ENCODE measurements around the gene SPECC1L. TPM values are rescaled to one million over a fixed set of nuclear protein-coding genes. Genes with fewer than 3 reads are reported as not detected.

SPECC1L gene
- polyA plus RNA-seq, 4 donors, result 44.2 to 51.1 (median 48.0) TPM

DNA sequence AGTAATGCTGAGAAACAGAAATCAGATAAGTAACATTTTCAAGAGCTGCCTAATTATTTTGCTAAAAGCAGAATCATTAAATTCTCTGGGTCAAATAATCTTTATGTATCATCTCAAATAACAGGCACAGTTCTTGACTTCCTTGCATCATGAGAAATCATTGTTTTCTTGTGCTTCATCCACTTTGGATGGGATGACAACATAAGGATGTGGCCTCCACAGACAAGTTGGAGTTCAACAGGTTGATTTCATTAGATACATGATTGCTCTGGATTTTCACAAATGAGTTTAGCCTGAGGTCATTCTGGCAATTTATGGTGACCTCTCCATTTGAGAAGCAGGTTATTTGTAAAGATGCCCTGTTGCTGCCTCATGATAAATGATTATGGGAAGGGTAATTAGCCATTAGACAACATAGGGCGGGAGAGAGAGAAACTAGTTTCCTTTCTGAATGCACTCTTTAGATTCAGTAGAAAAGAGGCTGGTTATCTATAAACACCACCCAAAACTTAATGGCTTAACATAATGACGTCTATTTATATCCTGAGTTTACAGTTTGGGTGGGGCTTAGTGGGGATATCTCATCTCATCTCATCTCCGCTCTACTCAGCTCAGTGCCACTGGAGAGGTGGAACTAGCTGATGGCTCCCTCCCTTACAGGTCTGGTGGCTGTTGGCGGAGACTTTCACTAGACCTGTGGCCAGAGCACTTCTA lies 121.7 kb downstream of the SPECC1L start:
- no peak for DNase-seq (ENCODE audit: low read depth in 4 of 4, low spot score in 2 of 4)

DNA sequence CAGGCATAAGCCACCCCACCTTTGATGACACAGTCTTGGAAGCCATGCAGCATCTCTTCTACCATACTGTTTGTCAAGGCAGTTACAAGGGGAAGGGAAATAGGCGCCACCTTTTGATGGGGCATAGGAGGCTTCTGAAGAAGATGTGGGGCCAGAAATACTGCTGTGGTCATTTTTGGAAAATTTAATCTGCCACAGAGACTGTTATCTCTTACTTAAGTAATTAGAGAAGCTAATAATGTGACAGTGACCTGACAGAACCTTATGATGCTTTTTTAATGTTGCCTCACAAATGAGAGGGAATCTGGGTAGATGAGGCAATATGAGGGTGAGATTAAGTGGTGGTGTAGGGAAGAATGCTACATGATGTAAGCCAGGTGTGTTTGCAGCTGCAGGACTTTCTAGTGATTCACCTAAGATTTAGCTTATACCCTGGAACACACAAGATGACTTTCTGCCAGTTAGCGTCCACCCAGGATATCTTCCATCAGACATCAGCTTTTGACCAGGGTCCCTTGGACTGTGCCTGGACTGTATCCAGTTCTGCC lies 122.5 kb downstream of the SPECC1L start:
- DNase-seq (ENCODE audit: low read depth in 4 of 4, low spot score in 2 of 4), result no peak

DNA sequence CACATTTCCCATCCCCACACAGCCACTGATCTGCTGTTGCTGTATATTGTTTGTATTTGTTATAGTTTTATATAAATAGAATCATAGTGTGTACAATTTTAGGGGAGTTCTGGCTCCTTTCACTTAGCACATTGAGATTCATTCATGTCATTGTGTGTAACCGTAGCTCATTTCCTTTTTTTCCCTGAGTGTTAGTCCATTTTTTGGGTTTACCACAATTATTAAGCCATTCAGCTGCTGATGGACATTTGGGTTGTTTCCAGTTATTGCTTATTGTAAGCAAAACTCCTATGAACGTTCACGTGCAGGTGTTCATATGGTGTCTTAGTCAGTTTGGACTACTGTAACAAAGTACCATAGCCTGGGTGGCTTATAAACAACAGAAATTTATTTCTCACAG lies 123.2 kb downstream of the SPECC1L start:
- DNase-seq (ENCODE audit: low read depth in 4 of 4, low spot score in 2 of 4), result no peak

DNA sequence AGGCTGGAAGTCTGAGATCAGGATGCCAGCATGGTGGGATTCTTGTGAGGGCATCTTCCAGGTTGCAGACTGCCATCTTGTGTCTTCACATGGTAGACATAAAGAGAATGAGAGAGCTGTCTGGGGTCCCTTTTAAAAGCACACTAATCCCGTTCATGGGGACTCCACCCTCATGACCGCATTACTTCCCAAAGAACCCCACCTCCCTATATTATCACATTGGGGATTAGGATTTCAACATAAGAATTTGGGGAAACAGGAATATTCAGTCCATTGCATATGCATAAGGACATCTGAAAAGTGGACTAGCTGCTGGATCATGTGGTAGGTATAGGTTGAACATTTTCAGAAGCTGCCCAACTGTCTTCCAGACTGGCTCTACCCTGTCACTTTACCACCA lies 123.6 kb downstream of the SPECC1L start:
- no peak for DNase-seq (ENCODE audit: low read depth in 4 of 4, low spot score in 2 of 4)

DNA sequence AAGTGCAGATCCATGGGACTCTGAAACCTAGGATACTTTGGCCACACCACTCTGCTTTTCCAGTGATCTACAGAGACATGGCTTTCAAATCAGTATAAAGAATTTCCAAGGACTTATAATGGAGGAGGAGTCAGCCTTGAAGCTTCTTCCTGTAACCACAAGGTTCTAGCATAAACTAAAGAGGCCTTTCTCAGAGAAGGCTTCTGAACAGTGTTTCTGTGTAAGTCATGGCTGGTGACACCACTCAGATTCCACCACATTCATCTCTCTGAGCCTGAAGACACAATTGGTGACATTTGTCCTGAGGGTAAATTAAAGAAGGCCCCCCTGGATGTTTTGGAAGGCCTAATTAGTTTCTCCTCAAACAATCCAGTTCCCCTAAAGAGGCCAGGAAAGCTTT lies 127.8 kb downstream of the SPECC1L start:
- DNase-seq (ENCODE audit: low read depth in 4 of 4, low spot score in 2 of 4), result no peak

DNA sequence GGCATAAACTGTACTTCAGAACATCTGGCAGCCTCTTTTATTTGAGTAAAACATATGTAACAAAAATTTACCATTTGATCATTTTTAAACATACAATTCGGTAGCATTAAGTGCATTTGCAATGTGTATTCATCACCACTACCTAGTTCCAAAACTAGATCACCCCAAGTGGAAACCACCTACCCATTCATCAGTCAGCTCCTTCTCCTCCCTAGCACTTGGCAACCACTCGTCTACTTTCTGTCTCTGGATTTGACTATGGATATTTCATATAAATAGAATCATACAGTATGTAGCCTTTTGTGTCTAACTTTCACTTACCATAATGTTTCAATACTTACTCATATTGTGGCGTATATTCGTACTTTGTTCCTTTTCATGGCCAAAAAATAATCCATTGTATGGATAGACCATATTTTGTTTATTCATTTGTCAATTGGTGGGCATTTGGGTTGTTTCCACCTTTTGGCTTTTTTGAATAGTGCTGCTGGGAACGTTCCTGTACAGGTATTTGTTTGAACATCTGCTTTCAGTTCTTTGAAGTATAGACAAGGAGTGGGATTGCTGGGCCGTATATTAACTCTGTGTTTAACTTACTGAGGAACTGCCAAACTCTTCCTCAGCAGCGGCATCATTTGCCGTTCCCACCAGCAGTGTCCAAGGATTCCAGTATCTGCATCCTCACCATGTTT lies 129.5 kb downstream of the SPECC1L start:
- no peak for DNase-seq (ENCODE audit: low read depth in 4 of 4, low spot score in 2 of 4)

DNA sequence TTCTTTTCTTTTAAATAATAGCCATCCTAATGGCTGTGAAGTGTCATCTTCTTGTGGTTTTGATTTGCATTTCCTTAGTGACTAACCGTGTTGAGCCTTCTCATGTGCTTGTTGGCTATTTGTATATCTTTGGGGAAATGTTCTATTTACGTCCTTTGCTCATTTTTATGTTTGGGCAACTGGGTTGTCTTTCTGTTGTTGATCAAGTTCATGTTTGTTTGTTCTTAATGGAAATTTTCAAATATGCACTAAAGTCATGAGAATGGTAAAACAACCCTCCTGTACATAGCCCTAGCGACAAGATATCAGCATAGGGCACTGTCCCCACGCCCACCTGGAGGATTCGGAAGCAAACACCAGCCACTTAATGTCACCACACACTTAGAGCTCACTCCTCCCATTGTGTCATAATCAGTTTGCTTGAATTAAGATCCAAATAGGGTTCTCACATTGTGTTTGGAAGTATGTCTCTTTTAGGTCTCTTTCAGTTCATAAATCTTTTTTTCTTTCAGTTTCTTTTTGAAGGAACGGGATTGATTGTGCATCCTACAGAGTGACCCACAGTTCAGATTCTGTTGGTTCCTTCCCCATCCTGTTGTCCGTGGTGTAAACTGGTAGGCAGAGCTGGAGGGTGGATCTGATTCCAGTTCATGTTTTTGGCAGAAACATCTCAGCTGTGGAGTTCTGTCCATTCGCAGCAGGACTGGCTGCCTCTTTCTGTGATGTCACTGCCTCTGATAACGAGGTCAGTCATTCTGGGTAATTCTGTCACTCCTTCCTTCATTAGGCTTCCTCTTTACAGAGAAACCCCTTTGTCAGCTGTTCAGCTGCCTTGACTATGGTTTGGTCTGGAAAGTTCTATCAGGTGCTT lies 130.3 kb downstream of the SPECC1L start:
- DNase-seq (ENCODE audit: low read depth in 4 of 4, low spot score in 2 of 4), result no peak

DNA sequence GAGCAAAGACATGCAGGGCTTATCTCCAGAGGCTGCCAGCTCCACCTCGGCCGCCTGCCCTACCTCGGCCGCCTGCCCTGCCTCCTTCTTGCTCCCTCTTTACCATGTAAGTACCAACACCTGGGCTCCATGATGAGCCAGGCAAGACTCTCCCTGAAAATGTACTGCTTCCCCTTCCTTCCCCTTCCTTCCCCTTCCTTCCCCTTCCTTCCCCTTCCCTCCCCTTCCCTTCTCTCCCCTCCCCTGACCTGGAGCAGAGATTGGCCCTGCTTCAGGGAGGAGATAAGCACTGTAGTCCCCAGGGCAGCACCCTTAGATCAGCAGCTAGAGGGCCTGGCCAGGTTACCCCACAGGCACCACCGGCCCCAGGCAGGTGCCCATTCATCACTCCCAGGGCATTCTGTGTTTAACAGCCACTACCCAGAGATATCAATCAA lies 131.3 kb downstream of the SPECC1L start:
- DNase-seq (ENCODE audit: low read depth in 4 of 4, low spot score in 2 of 4), result no peak

DNA sequence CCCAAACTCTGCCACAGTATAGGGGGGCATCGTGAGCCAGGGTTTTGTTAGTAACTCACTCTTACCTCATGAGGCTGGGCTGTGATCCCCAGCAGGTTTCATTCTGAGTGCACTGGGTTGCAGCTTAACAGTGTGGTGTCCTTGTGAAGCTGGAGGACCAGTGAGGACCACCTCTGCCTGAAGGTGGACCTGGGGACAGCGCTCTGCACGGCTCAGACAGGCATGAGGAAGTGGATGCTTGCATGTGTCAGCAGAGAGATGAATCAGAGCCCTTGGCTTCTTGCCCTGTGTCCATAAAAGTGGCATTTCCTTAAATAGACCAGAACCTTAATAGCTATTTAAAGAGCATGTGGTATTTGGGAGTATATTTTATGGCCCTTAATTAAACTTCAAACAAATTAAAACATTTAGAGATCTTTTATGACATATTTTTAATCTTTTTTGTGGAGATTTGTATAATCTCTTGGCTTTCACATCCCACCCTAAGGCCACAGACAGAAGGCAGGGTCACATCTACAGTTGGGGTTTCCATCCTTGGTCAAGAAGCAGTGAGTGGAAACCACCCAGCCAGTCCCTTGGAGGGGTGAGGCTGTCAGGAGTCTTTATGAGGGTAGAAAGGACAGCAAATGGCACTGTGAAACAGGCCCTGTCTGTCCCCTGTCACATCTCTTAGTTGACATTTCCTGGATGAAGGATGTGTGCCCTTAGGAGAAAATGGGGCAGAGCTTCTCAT lies 132.0 kb downstream of the SPECC1L start:
- DNase-seq (ENCODE audit: low read depth in 4 of 4, low spot score in 2 of 4), result peak; percentile 51 to 78 (median 72)

DNA sequence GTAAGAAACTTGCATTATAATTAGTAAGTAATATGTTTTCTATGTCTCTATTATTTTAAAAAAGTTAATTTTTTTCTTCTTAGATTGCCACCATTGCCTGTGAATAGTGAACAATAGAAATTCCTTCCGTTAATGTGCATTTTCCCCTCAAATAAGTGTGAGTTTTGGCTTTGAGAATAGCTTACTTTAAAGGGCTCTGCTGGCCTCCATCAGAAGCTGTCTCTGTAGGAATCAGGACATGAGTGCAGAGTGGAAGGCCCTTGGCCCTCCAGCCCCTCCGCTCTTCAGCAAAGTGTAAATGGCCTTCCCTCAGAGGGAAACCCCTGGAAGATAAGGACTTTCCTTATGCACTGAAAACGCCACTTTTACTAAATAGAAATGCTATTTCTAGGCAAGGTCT lies 132.7 kb downstream of the SPECC1L start:
- DNase-seq (ENCODE audit: low read depth in 4 of 4, low spot score in 2 of 4), result no peak

DNA sequence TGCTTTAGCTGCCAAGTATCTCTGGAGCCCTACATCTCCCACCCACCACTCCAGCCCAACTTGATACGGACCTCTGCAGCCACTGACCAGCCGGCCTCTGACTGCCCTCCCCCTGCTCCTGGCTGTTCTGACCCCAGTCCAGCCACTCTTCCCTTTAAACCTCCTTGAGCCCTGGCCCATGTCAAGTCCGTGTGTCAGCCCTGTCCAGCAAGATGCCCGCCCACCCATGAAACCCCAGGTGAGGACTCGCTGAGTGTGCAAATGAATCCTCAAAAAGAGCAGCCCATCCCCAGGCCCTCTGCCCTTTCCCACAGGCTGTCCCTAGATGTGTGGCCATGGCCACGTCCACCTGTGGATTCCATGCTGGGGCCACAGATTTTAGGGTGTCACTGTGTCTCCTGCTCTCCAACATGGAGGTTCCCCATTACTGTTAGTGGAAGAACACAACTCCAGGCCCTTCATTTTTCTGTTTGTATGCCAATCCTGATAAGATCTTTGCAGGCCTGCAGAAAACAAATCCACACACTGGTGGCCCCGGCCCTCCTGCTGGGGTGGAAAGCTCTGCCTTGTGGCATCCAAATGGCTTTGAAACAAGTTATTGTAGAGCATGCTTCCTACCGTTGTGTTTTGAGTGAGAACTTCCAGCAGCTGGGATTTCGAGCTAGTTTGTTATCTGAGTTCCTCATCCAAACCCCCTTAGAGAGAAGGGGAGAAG lies 134.1 kb downstream of the SPECC1L start:
- DNase-seq (ENCODE audit: low read depth in 4 of 4, low spot score in 2 of 4), result no peak

DNA sequence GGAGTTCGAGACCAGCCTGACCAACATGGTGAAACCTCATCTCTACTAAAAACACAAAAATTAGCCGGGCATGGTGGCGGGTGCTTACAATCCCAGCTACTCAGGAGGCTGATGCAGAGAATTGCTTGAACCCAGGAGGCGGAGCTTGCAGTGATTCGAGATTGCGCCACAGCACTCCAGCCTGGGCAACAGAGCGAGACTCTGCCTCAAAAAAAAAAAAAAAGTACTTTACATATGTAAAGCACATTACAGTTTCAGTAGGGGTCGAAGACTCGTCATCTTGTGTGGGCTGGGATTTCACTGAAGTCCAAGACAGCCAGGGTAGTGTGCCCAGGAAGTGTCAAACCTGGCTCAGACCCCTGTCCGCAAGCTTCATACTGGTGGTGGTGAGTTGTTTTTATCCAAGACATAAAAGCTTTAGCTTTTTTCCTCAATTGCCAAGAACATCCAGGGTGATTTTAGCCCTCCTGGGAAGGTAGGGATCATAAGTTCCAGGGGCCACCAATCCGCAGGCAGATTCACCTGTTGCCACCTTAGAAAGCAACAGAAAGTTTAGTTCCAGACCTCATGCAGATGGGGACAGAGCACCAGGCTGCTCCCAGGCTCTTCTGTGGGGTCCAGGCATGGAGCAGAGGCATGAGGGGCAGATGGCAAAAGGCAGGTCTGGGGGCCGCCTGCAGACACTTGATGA lies 135.1 kb downstream of the SPECC1L start:
- DNase-seq (ENCODE audit: low read depth in 4 of 4, low spot score in 2 of 4), result no peak

DNA sequence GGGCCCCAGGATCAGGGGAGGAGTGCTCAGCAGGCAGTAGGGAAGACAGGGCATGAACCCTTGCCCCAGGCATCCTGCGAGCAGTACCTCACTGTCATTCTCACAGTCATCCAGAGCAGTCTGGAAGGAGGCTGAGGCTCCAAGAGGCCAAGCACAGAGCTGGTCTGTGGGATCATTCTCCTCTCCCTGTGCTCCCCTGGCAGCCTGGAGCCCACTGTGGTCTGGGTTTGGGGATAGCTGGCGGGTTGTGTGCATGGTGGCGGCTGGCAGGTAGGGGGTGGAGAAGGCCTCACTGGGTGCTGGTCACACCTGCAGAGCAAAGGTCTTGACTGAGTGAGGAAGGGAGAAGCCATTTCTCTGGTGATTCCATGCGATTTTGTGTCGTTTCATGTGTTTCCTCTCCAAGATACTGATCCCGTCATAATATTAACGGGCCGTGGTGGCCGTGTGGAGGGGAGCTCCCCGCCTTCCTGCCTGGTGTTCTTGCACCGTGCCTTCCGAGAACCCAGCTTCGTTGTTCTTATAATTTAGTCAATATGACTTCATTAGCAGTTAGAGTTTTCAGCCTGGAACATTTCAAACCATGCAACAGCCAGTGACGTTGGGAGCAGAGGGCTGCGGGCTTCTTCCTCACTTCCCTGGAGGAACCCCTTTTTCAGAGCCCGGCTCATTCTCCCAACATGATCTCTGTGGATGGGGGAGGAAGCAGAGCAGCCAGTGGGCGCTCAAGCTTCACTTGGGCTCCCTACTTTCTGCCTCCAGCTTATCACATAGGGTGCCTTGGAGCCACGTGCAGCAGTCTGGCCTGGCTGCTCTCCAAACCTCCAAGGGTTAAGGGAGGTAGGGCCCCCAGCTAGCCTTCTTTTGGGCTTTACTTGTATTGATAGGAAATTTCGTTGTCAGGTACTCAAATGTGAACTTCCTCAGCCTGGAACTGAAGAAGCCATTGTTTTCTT lies 136.0 kb downstream of the SPECC1L start:
- no peak for DNase-seq (ENCODE audit: low read depth in 4 of 4, low spot score in 2 of 4)

DNA sequence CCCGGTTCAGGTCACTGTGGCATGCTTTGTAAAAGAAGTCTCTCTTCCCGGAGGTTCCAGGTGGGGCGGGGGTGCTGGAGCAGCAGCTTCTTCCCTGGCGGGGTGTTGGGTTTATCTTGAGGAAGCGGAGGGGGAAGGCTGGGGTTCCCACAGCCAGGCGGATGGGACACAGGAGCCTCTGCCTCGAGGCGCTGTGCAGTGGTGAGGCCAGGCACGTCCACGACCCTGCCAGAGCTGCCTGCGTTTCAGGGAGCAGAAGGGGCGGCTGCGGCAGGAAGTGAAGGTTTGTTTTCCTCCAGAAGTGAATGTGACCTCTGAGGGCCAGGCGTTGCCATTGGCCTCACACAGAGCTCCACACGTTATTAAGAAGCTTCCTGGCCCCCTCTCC lies 136.6 kb downstream of the SPECC1L start:
- no peak for DNase-seq (ENCODE audit: low read depth in 4 of 4, low spot score in 2 of 4)

DNA sequence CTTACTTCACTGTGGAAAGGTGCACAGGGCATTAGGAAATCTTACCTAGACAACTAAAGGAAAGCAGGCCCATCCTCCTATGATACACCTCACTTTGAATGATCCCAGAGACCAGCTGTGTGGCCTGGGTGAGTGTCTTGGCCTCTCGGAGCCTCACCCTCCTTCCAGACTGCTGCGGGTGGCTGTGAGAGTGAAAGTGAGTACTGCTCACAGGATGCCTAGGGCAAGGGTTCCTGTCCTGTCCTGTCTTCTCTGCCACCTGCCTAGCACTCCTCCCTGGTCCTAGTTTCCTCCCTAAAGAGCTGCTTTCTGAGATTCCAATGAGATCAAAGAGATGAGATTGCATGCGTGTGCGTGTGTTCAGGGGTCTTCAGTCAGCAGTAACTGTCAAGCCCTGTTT lies 137.3 kb downstream of the SPECC1L start:
- DNase-seq (ENCODE audit: low read depth in 4 of 4, low spot score in 2 of 4), result no peak

DNA sequence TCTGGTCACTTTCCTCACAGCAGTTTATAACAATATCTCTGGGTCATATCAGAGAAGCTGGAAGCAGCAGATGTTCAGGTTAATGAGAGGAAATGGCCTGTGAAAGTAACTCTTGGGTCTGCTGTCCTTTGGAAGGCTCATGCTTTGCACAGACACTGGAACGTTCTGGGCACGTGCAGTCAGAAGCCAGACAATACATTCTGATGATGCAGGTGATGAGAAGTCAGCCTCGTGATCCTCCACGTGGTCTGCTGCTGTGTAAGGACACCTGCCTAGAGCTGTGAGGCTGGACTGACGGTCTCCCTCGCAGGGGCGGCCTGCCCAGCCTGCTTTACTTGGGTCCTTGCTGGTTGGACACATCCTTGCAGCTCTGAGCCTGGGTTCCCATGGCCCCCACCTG lies 138.0 kb downstream of the SPECC1L start:
- DNase-seq (ENCODE audit: low read depth in 4 of 4, low spot score in 2 of 4), result no peak

DNA sequence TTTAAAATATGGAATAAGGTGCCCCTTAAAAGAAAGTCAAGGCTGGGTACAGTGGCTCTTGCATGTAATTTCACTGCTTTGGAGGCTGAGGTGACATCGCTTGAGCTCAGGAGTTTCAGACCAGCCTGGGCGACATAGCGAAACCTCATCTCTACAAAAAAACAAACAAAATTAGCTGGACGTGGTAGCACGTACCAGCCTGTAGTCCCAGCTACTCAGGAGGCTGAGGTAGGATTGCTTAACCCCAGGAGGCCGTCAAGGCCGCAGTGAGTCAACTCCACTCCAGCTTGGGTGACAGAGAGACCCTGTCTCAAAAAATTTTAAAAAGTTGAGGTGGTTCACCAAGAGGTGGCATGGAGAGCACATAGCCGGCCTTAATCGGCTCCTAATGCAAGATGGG lies 139.1 kb downstream of the SPECC1L start:
- DNase-seq (ENCODE audit: low read depth in 4 of 4, low spot score in 2 of 4), result no peak

All from left renal cortex interstitium (tissue), 4 donors.